Measurements from ENCODE around the gene RASL10B. TPM values are rescaled to one million over a fixed set of nuclear protein-coding genes. Genes with fewer than 3 reads are reported as not detected.
"Not testable (repeated sequence)": the region's sequence is repeated elsewhere in the genome, so short reads cannot be mapped to it uniquely, and the experiment has no call there.

RASL10B gene
- total RNA-seq, 1 donor from 2014 or later, result 9.1 TPM

- Histone ChIP-seq H3K9me3 (no peaks in the 10 kb centered on the region), H3K4me3 (no peak overlapping the region), H3K27me3 (no peaks in the 10 kb centered on the region), H3K4me1 (no peaks in the 10 kb centered on the region), H3K36me3 (no peaks in the 10 kb centered on the region), H3K27ac (no peak overlapping the region)
- intact Hi-C loops (cut with DNase I), result loop anchor here (5.0 kb wide), 1 partner anchor 41 kb away; no protein-coding TSS in a partner anchor
- DNase-seq (ENCODE audit: extremely low spot score in 2 of 2), result no peak
- no peak for TF ChIP-seq POLR2AphosphoS5 (IDR thresholded peaks at IDR 0.05; ENCODE audit: insufficient read depth in 1 of 2, low read depth in 1 of 2)
- no peak for TF ChIP-seq POLR2A (IDR thresholded peaks at IDR 0.05)
- TF ChIP-seq CTCF (IDR thresholded peaks at IDR 0.05), result no peak
Observed at GRCh38 chr17:35701491-35701890, 29.9 kb upstream of the RASL10B start.

GRCh38 chr17:35703308-35703707 lies 28.1 kb upstream of the RASL10B start:
- not testable (repeated sequence) for H3K9me3 ChIP-seq; H3K4me1 ChIP-seq; H3K27me3 ChIP-seq; H3K4me3 ChIP-seq; DNase-seq (ENCODE audit: extremely low spot score in 2 of 2); H3K36me3 ChIP-seq; H3K27ac ChIP-seq
- intact Hi-C loops (cut with DNase I), result loop anchor here (5.0 kb wide), 1 partner anchor 39 kb away; no protein-coding TSS in a partner anchor

GRCh38 chr17:35705230-35705629 lies 26.2 kb upstream of the RASL10B start:
- TF ChIP-seq CTCF (IDR thresholded peaks at IDR 0.05) (no peak), POLR2A (IDR thresholded peaks at IDR 0.05) (no peak), POLR2AphosphoS5 (IDR thresholded peaks at IDR 0.05; ENCODE audit: insufficient read depth in 1 of 2, low read depth in 1 of 2) (no peak)
- Histone ChIP-seq H3K36me3 (peaks cover 0 to 3% of the 10 kb centered on the region in 2 donors), H3K27me3 (no peaks in the 10 kb centered on the region), H3K27ac (no peak overlapping the region), H3K4me3 (no peak overlapping the region), H3K9me3 (no peaks in the 10 kb centered on the region), H3K4me1 (no peaks in the 10 kb centered on the region)
- no peak for DNase-seq (ENCODE audit: extremely low spot score in 2 of 2)
- intact Hi-C loops (cut with DNase I), result no loop called here

GRCh38 chr17:35705705-35706104 lies 25.7 kb upstream of the RASL10B start:
- Histone ChIP-seq H3K9me3 (no peaks in the 10 kb centered on the region), H3K4me3 (no peak overlapping the region), H3K27me3 (no peaks in the 10 kb centered on the region), H3K27ac (no peak overlapping the region), H3K4me1 (no peaks in the 10 kb centered on the region), H3K36me3 (peaks cover 0 to 7% of the 10 kb centered on the region in 2 donors)
- DNase-seq (ENCODE audit: extremely low spot score in 2 of 2), result no peak
- TF ChIP-seq CTCF (IDR thresholded peaks at IDR 0.05) (no peak), POLR2AphosphoS5 (IDR thresholded peaks at IDR 0.05; ENCODE audit: insufficient read depth in 1 of 2, low read depth in 1 of 2) (no peak), POLR2A (IDR thresholded peaks at IDR 0.05) (no peak)
- intact Hi-C loops (cut with DNase I), result no loop called here

GRCh38 chr17:35708149-35708548 lies 23.3 kb upstream of the RASL10B start:
- Histone ChIP-seq H3K36me3 (peaks cover 0 to 18% of the 10 kb centered on the region in 2 donors), H3K4me3 (no peak overlapping the region), H3K27me3 (no peaks in the 10 kb centered on the region), H3K27ac (no peak overlapping the region), H3K4me1 (peaks cover 14% of the 10 kb centered on the region), H3K9me3 (no peaks in the 10 kb centered on the region)
- intact Hi-C loops (cut with DNase I), result no loop called here
- no peak for DNase-seq (ENCODE audit: extremely low spot score in 2 of 2)
- no peak for TF ChIP-seq CTCF (IDR thresholded peaks at IDR 0.05)
- TF ChIP-seq POLR2A (IDR thresholded peaks at IDR 0.05), result no peak
- no peak for TF ChIP-seq POLR2AphosphoS5 (IDR thresholded peaks at IDR 0.05; ENCODE audit: insufficient read depth in 1 of 2, low read depth in 1 of 2)
